ENCODE data around the gene PAX7.

Gene PAX7

DNA sequence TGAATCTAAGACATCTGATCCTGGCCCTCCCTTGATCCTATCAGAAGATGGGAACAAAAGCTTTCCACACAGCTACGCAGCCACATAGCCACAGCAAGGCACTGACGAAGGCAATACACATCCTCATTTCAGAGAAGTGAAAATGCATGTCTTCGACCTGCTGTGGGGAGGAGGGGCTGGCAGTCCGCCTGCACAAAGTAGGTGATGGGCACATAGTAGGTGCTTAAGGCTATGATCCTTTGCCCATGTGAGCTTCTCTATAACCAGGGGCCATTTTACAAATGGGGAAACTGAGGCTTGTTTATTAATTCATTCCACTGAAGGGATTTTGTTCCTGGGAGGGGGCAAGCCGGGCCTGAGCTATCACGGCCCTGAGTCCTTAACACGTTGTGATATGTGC lies 94.2 kb downstream of the PAX7 start:
- peaks cover 11% of the 10 kb centered on the region for H3K27me3 ChIP-seq (ENCODE audit: insufficient read depth, low read length, poor library complexity)
- H3K27ac ChIP-seq (ENCODE audit: low read length) = no peak overlapping the region
- ATAC-seq (ENCODE audit: insufficient read depth, low read depth) = no peak
- H3K79me2 ChIP-seq (ENCODE audit: insufficient read depth, low read length) = no peaks in the 10 kb centered on the region
- H4K20me1 ChIP-seq (ENCODE audit: insufficient read depth, low read length) = no peaks in the 10 kb centered on the region; the same call in 1 of the 2 replicates
- no peak overlapping the region for H3K4me2 ChIP-seq (ENCODE audit: insufficient read depth, low read length)
- no peak overlapping the region for H2AFZ ChIP-seq (ENCODE audit: low read depth, low read length)
- no peaks in the 10 kb centered on the region for H3K9me3 ChIP-seq (ENCODE audit: insufficient read depth, low read length, severe bottlenecking)
- H3K36me3 ChIP-seq (ENCODE audit: insufficient read depth, low read length) = no peaks in the 10 kb centered on the region
- H3K4me1 ChIP-seq (ENCODE audit: insufficient read depth, low read length) = no peaks in the 10 kb centered on the region
- H3K9ac ChIP-seq (ENCODE audit: low read depth, low read length) = no peak overlapping the region
- H3K4me3 ChIP-seq (ENCODE audit: low read depth in 1 of 2, low read length in 2 of 2) = no peak overlapping the region
- TF ChIP-seq EZH2 (IDR thresholded peaks at IDR 0.05; ENCODE audit: borderline replicate concordance, low read depth, low read length, severe bottlenecking) = no peak
- TF ChIP-seq CTCF (IDR thresholded peaks at IDR 0.05; ENCODE audit: borderline replicate concordance, extremely low read depth, low read length, poor library complexity, severe bottlenecking) = no peak
- no peak for DNase-seq

DNA sequence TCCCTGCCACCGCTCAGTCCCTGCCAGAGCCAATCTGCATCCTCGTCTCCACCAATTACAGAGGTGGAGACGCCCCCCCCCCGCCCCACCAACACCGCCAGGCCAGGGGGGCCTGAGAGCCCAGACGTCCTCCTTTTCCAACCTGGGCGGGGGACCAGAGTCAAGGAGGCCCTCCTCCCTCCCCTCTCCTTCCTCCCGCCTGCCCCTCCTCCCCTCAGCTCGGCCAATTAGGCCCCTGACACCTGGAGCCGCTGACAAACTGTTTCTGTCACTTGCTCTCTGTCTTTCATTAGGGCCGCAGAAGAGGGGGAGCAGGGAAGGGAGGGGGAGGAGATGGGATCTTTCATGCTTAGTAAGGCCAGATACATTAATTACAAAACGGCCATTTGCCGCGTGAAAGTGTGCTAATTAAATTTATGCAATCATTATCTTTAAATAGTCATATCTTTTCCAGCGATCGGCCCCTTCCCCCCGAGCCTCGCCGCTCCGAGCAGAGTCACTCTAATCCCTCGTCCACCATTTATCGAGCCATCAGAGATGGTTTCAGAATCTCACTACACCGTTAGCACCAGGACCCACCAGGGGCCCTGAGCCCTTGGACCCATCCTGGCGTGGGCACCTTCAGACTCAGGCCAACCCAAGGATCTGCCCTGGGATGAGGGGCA lies 94.7 kb downstream of the PAX7 start:
- Histone ChIP-seq H3K9me3 (ENCODE audit: insufficient read depth, low read length, severe bottlenecking) (no peaks in the 10 kb centered on the region), H3K4me2 (ENCODE audit: insufficient read depth, low read length) (no peak overlapping the region), H3K9ac (ENCODE audit: low read depth, low read length) (no peak overlapping the region), H3K36me3 (ENCODE audit: insufficient read depth, low read length) (no peaks in the 10 kb centered on the region), H3K27me3 (ENCODE audit: insufficient read depth, low read length, poor library complexity) (peaks cover 6% of the 10 kb centered on the region), H4K20me1 (ENCODE audit: insufficient read depth, low read length) (no peaks in the 10 kb centered on the region; the same call in 1 of the 2 replicates), H3K4me3 (ENCODE audit: low read depth in 1 of 2, low read length in 2 of 2) (no peak overlapping the region), H3K4me1 (ENCODE audit: insufficient read depth, low read length) (no peaks in the 10 kb centered on the region), H3K79me2 (ENCODE audit: insufficient read depth, low read length) (no peaks in the 10 kb centered on the region), H2AFZ (ENCODE audit: low read depth, low read length) (no peak overlapping the region), H3K27ac (ENCODE audit: low read length) (no peak overlapping the region)
- TF ChIP-seq CTCF (IDR thresholded peaks at IDR 0.05; ENCODE audit: borderline replicate concordance, extremely low read depth, low read length, poor library complexity, severe bottlenecking) (no peak), EZH2 (IDR thresholded peaks at IDR 0.05; ENCODE audit: borderline replicate concordance, low read depth, low read length, severe bottlenecking) (no peak)
- no peak for DNase-seq
- no peak for ATAC-seq (ENCODE audit: insufficient read depth, low read depth)

DNA sequence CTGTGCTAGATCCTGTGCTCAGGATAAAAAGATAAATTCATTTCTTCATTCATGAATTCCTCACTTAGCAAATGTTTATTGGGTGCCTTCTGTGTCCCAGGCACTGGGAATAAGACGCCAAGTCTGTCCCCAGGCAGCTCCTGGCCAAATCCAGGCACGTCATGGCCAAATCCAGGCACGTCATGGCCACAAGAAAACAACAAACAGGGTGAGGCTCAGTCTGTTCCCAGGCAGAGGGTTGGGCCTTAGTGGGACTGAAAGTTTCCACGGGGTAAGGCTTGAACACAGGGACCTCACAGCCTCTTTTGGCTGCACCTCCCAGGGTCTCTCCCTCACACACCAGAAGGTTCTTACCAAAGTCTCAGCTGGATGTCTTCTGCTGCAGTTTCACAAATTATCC lies 95.7 kb downstream of the PAX7 start:
- TF ChIP-seq EZH2 (IDR thresholded peaks at IDR 0.05; ENCODE audit: borderline replicate concordance, low read depth, low read length, severe bottlenecking) (no peak), CTCF (IDR thresholded peaks at IDR 0.05; ENCODE audit: borderline replicate concordance, extremely low read depth, low read length, poor library complexity, severe bottlenecking) (no peak)

More for the DNA sequence above, 95.7 kb downstream of the PAX7 start:
- H3K4me2 ChIP-seq (ENCODE audit: insufficient read depth, low read length) = no peak overlapping the region
- H3K27me3 ChIP-seq (ENCODE audit: insufficient read depth, low read length, poor library complexity) = no peaks in the 10 kb centered on the region
- H2AFZ ChIP-seq (ENCODE audit: low read depth, low read length) = no peak overlapping the region
- no peaks in the 10 kb centered on the region for H3K79me2 ChIP-seq (ENCODE audit: insufficient read depth, low read length)
- H3K27ac ChIP-seq (ENCODE audit: low read length) = no peak overlapping the region
- H4K20me1 ChIP-seq (ENCODE audit: insufficient read depth, low read length) = no peaks in the 10 kb centered on the region
- H3K4me1 ChIP-seq (ENCODE audit: insufficient read depth, low read length) = no peaks in the 10 kb centered on the region
- H3K4me3 ChIP-seq (ENCODE audit: low read depth in 1 of 2, low read length in 2 of 2) = no peak overlapping the region
- no peaks in the 10 kb centered on the region for H3K36me3 ChIP-seq (ENCODE audit: insufficient read depth, low read length)
- H3K9ac ChIP-seq (ENCODE audit: low read depth, low read length) = no peak overlapping the region
- ATAC-seq (ENCODE audit: insufficient read depth, low read depth) = no peak
- no peaks in the 10 kb centered on the region for H3K9me3 ChIP-seq (ENCODE audit: insufficient read depth, low read length, severe bottlenecking)
- no peak for DNase-seq
